ENCODE results near the gene CELF2. TPM values are rescaled to one million over a fixed set of nuclear protein-coding genes. Genes with fewer than 3 reads are reported as not detected.

CELF2 gene
- total RNA-seq, 1 experiment from 2014 or later, result 28.7 TPM

- H4K5ac ChIP-seq (ENCODE audit: insufficient read length, low read depth, low read length), result no peak overlapping the region
- no peak overlapping the region for H2BK15ac ChIP-seq (ENCODE audit: low read depth, low read length)
- no peak overlapping the region for H3K14ac ChIP-seq (ENCODE audit: insufficient read depth, low read length)
- H2AFZ ChIP-seq (ENCODE audit: low read length), result no peak overlapping the region
- no peak overlapping the region for H3K4me2 ChIP-seq (ENCODE audit: insufficient read depth, insufficient read length, low read length)
- no peak overlapping the region for H2BK12ac ChIP-seq (ENCODE audit: insufficient read length, low read depth, low read length)
- 0 out of 2 replicates have a peak, but pooled peaks cover 2% of the 10 kb centered on the region for H3K79me2 ChIP-seq (ENCODE audit: insufficient read depth, low read length)
- WGBS (ENCODE audit: extremely low coverage, insufficient read length, low lambda C conversion rate), result no CpG with 5 or more reads among the region's 4 CpGs
- Mint-ChIP-seq H3K4me3 (no peak overlapping the region), H3K36me3 (ENCODE audit: insufficient read depth in 1 of 3, low read depth in 3 of 3) (no peaks in the 10 kb centered on the region), H3K27ac (no peak overlapping the region), H3K27me3 (ENCODE audit: low read depth) (no peaks in the 10 kb centered on the region), H3K4me1 (peaks cover 18 to 20% of the 10 kb centered on the region in 2 experiments), H3K9me3 (no peaks in the 10 kb centered on the region)
- no peak overlapping the region for H3K18ac ChIP-seq (ENCODE audit: insufficient read length, low read depth, low read length)
- H3K9ac ChIP-seq (ENCODE audit: extremely low read depth, insufficient read length, low read length), result no peak overlapping the region
- H3K56ac ChIP-seq (ENCODE audit: insufficient read length, low read depth, low read length), result no peak overlapping the region
- H3K27ac ChIP-seq (ENCODE audit: insufficient read length, low read depth, low read length), result no peak overlapping the region
- H3K79me1 ChIP-seq (ENCODE audit: insufficient read depth, low read depth, low read length, poor library complexity, severe bottlenecking), result no peaks in the 10 kb centered on the region
- no peaks in the 10 kb centered on the region for H3K23me2 ChIP-seq (ENCODE audit: insufficient read length, low read depth, low read length, poor library complexity, severe bottlenecking)
- no peak overlapping the region for H4K8ac ChIP-seq (replicated peaks; ENCODE audit: insufficient read length, low read depth, low read length)
- no peak overlapping the region for H2BK5ac ChIP-seq (ENCODE audit: insufficient read length, low read length)
- TF ChIP-seq, protein P1, sequence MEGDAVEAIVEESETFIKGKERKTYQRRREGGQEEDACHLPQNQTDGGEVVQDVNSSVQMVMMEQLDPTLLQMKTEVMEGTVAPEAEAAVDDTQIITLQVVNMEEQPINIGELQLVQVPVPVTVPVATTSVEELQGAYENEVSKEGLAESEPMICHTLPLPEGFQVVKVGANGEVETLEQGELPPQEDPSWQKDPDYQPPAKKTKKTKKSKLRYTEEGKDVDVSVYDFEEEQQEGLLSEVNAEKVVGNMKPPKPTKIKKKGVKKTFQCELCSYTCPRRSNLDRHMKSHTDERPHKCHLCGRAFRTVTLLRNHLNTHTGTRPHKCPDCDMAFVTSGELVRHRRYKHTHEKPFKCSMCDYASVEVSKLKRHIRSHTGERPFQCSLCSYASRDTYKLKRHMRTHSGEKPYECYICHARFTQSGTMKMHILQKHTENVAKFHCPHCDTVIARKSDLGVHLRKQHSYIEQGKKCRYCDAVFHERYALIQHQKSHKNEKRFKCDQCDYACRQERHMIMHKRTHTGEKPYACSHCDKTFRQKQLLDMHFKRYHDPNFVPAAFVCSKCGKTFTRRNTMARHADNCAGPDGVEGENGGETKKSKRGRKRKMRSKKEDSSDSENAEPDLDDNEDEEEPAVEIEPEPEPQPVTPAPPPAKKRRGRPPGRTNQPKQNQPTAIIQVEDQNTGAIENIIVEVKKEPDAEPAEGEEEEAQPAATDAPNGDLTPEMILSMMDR (conservative IDR thresholded peaks at IDR 0.05), result no peak
- no peak overlapping the region for H2BK20ac ChIP-seq (ENCODE audit: low read depth, low read length, poor library complexity, severe bottlenecking)
- no peak overlapping the region for H3T11ph ChIP-seq (ENCODE audit: low read length)
- no peak overlapping the region for H4K91ac ChIP-seq (ENCODE audit: insufficient read length, low read depth, low read length)
- H3K23ac ChIP-seq (ENCODE audit: insufficient read length, low read depth, low read length), result no peak overlapping the region
- no peaks in the 10 kb centered on the region for H4K20me1 ChIP-seq (ENCODE audit: control insufficient read depth, insufficient read depth, insufficient read length)
- H3K4me1 ChIP-seq (ENCODE audit: insufficient read depth, low read length), result no peaks in the 10 kb centered on the region
- no peak overlapping the region for H2AK5ac ChIP-seq (ENCODE audit: insufficient read length, low read length)
- no peaks in the 10 kb centered on the region for H3K9me3 ChIP-seq (ENCODE audit: control insufficient read depth, low read depth, low read length)
- no peaks in the 10 kb centered on the region for H3K27me3 ChIP-seq (ENCODE audit: insufficient read depth, low read length)
- no peak overlapping the region for H3K4ac ChIP-seq (ENCODE audit: low read depth, low read length)
- no peak overlapping the region for H2BK120ac ChIP-seq (ENCODE audit: low read depth, low read length, poor library complexity, severe bottlenecking)
- DNase-seq, result no peak
Observed at GRCh38 chr10:11116361-11116760, 98.7 kb downstream of the CELF2 start.
